GM13977 (cell line): ENCODE measurements around the gene ATRNL1.
"Not testable (repeated sequence)": the region's sequence is repeated elsewhere in the genome, so short reads cannot be mapped to it uniquely, and the experiment has no call there.

Experiments
- DNase-seq: peaks from one replicate; pipeline ENCODE4 v3.0.0; 2012; ENCODE audit warnings: low spot score
- CTCF ChIP-seq: IDR thresholded peaks from 2 replicates; pipeline ENCODE4 v1.5.1; 2012; ENCODE audit warnings: mild to moderate bottlenecking, control low read depth; ENCODE audit not compliant: insufficient read depth; ENCODE audit errors: extremely low read depth, missing control alignments
- in situ Hi-C: fragments of 300-500 bp; cut with MboI; formaldehyde crosslinking; loops from one replicate; pipeline ENCODE4 v1.12.0; 2022; ENCODE audit warnings: low sequenced_read_pairs, low pct_unique_long_range_greater_than_20kb, mixed read lengths, inconsistent platforms; ENCODE audit not compliant: unreplicated experiment

Gene ATRNL1

GRCh38 chr10:115818012-115818411 is 724.8 kb downstream of the ATRNL1 start:
- in situ Hi-C loops: no loop called here
- DNase-seq: no peak
- no peak for TF ChIP-seq CTCF

GRCh38 chr10:115826396-115826795 is 733.2 kb downstream of the ATRNL1 start:
- no peak for TF ChIP-seq CTCF
- no peak for DNase-seq
- in situ Hi-C loops: no loop called here

- in situ Hi-C loops: no loop called here
- no peak for TF ChIP-seq CTCF
- no peak for DNase-seq
Observed at GRCh38 chr10:115827231-115828009, 734.3 kb downstream of the ATRNL1 start.

GRCh38 chr10:115828182-115828581 is 735.0 kb downstream of the ATRNL1 start:
- in situ Hi-C loops, DNase-seq: not testable (repeated sequence)

GRCh38 chr10:115829521-115830205 is 736.5 kb downstream of the ATRNL1 start:
- DNase-seq: no peak
- in situ Hi-C loops: no loop called here
- TF ChIP-seq CTCF: no peak

GRCh38 chr10:115830265-115830970 is 737.3 kb downstream of the ATRNL1 start:
- no peak for TF ChIP-seq CTCF
- in situ Hi-C loops: no loop called here
- DNase-seq: no peak

- in situ Hi-C loops: no loop called here
- no peak for DNase-seq
- TF ChIP-seq CTCF: no peak
Observed at GRCh38 chr10:115831016-115831415, 737.9 kb downstream of the ATRNL1 start.
